Sigmoid colon (tissue), 4 donors: ENCODE results near the gene METTL21C.

Experiments used
- EP300 ChIP-seq, 4 donors: sonication (generic); formaldehyde crosslinking; IDR thresholded peaks; one replicate each; pipeline ENCODE4 v1.6.1; 2017; ENCODE audit warnings: antibody characterized with exemption in 4 of 4
- POLR2A ChIP-seq, 2 donors: fragments of 450-650 bp; IDR thresholded peaks; one replicate each; pipeline ENCODE4 v1.6.1; 2016; ENCODE audit warnings: antibody characterized with exemption in 2 of 2, mild to moderate bottlenecking in 2 of 2, moderate library complexity in 2 of 2
- TF ChIP-seq, protein P1 (sequence below), 4 experiments: fragments of 450-650 bp in 3 of 4; fragments of 200-600 bp in 1 of 4; IDR thresholded peaks; one replicate each; pipeline ENCODE4 v1.5.1; 2016 to 2019; ENCODE audit warnings: antibody characterized with exemption in 4 of 4, mild to moderate bottlenecking in 3 of 4, moderate library complexity in 2 of 4

GRCh38 chr13:102699504-102699903 lies 4.7 kb upstream of the METTL21C start:
- TF ChIP-seq POLR2A (IDR thresholded peaks at IDR 0.05): no peak
- TF ChIP-seq EP300 (IDR thresholded peaks at IDR 0.05): no peak
- TF ChIP-seq, protein P1, sequence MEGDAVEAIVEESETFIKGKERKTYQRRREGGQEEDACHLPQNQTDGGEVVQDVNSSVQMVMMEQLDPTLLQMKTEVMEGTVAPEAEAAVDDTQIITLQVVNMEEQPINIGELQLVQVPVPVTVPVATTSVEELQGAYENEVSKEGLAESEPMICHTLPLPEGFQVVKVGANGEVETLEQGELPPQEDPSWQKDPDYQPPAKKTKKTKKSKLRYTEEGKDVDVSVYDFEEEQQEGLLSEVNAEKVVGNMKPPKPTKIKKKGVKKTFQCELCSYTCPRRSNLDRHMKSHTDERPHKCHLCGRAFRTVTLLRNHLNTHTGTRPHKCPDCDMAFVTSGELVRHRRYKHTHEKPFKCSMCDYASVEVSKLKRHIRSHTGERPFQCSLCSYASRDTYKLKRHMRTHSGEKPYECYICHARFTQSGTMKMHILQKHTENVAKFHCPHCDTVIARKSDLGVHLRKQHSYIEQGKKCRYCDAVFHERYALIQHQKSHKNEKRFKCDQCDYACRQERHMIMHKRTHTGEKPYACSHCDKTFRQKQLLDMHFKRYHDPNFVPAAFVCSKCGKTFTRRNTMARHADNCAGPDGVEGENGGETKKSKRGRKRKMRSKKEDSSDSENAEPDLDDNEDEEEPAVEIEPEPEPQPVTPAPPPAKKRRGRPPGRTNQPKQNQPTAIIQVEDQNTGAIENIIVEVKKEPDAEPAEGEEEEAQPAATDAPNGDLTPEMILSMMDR (IDR thresholded peaks at IDR 0.05): no peak
